GOT3 (cell line): ENCODE measurements around the gene INTS1.

Experiments
- DNase-seq: peaks from one replicate; lab custom pipeline; 2025; ENCODE audit warnings: mixed read lengths; lab: John Stamatoyannopoulos, UW

Gene INTS1

DNA sequence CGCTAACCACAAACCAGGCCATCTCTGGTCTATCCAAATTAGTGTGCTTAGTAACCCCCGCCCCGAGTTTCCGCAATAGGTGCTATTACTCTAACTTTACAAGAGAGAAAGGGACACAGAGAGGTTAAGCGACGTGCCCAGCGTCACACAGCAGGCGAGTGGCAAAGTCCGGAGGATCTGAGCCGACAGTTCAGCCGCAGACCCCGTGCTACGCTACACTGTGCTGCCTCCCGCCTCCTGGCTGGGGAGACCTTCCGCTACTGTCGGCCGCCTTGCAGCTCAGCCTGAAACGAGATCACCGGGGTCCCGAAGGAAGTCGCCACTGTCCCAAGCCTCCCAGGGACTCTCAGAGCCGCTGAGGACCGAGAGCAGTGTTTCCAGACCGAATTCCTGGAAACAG, 799 bp downstream of the INTS1 start:
- DNase-seq, result no peak

- no peak for DNase-seq
These were observed 1.3 kb downstream of the INTS1 start for GRCh38 chr7:1502845-1503244.

- no peak for DNase-seq
These were observed 2.5 kb downstream of the INTS1 start for GRCh38 chr7:1501487-1502270.

- no peak for DNase-seq
These were observed 4.0 kb downstream of the INTS1 start for GRCh38 chr7:1500064-1500807.

- DNase-seq, result no peak
These were observed 4.7 kb downstream of the INTS1 start for GRCh38 chr7:1499367-1500029.

- DNase-seq, result no peak
These were observed 5.6 kb downstream of the INTS1 start for GRCh38 chr7:1498370-1499305.

DNA sequence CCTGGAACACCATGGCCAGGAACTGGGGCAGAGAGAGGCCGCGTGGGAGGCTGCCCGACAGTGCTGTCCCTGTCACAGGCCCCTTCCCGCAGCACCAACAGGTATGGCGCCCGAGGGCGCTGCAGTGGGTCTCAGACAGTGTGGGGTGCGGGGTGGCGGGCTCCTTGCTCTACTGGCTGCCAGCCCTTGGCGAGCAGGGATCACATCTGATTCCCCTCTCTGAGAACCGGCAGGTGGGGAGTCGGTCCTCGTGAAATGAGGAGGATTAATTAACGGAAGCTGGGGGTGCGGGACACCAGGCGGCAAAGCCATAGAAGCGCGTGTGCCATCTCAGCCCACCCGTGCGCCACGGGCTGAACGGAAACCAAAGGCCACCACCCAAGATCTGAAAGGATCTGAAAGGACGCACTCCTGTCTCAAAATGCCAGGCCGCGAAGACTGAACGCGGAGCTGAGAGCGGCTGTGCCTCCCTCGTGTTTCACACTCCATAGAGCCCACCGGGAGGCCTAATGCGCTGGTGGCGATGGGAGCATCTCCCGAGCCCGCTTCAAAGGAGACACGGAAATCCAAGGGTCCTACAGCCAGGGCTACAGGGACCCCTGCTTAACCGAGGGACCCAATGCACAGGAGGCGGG, 6.8 kb downstream of the INTS1 start:
- DNase-seq, result no peak

GRCh38 chr7:1496531-1497292, 7.5 kb downstream of the INTS1 start:
- DNase-seq, result no peak

- DNase-seq, result no peak
These were observed 8.5 kb downstream of the INTS1 start for GRCh38 chr7:1495564-1496242.

GRCh38 chr7:1494866-1495563, 9.2 kb downstream of the INTS1 start:
- no peak for DNase-seq

DNA sequence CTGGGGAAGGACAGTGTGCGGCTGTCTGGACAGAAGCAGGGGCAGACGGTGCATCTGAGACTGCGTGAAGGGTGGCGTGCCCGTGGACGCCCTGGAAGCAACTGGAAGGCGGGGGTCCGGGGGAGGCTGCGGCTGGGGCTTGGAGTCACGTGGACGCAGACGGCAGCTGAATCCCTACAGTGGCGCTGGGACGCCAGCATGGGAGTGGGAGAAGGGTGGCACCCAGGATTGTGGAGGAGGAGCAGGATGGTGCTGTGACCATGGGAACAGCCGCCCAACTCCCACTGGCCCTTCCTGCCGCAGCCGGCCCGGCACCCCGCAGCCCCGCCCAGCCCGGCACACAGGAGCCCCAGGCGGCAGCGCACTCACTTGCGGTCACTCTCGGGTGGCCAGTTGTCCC, 9.7 kb downstream of the INTS1 start:
- no peak for DNase-seq

DNA sequence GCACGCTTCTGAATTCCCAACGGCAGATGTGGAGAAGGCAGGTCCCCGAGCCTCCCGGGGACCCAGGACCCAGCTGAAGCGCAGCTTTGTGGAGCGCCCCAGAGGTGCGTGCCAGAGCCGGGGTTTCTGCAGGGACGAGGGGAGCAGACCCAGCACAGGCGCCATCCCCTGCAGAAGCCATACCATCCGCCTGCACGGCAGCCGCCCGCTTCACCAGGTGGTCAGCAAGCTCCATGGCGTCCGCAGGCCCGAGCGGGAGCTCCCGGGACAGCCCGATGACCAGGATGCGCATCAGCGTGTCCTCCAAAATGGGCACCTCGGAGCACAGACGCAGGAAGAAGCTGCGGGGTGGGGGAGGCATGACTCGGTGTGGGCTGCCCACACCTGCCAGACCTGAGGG, 10.6 kb downstream of the INTS1 start:
- no peak for DNase-seq

- no peak for DNase-seq
These were observed 11.1 kb downstream of the INTS1 start for GRCh38 chr7:1493129-1493528.

GRCh38 chr7:1492640-1493039, 11.5 kb downstream of the INTS1 start:
- DNase-seq, result no peak

- DNase-seq, result no peak
These were observed 12.0 kb downstream of the INTS1 start for GRCh38 chr7:1492221-1492620.

DNA sequence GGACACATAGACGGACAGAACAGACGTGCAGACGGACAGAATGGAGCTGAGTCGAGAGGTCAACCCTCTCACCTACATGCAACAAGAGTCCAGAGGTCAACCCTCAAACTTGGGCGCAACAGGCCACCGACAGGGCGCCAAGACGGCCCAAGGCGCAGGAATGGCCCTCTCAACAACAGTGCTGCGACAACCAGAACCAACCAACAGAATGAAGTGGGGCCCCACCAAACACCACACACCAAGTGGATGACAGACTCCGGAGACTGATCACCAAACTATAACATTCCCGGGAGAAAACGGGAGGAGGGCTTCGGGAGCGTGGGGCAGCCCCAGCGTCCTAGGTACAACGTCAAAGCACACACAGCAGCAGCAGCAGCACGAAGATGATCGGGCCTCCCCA, 13.4 kb downstream of the INTS1 start:
- DNase-seq, result no peak

DNA sequence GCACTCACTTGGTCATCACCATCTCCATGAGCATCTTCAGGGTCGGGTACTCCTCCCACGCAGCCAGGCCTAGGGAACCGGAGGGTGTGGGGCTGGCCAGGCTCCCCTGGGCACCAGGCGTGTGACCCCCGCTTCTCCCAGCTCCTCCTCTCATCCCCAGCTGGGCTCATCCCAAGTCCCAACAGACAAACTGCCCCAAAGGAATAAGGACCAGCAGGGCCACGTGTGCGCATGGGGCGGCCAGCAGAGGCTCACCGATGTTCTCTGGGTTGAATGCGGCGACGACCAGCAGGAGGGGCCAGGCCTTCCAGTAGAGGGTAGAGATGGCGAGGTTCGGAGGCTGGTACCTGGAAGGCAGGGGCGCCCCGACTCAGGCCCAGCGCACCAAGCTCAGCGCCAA, 14.9 kb downstream of the INTS1 start:
- no peak for DNase-seq

- no peak for DNase-seq
These were observed 16.2 kb downstream of the INTS1 start for GRCh38 chr7:1488016-1488415.

GRCh38 chr7:1487466-1487865, 16.7 kb downstream of the INTS1 start:
- no peak for DNase-seq
